NT2/D1 (cell line): ENCODE measurements around the gene LY6G5B.

Experiments used
- SUZ12 ChIP-seq: IDR thresholded peaks from 2 replicates; pipeline ENCODE4 v1.6.1; 2011; ENCODE audit not compliant: insufficient read length, insufficient read depth; ENCODE audit errors: extremely low read depth
- ZNF274 ChIP-seq: IDR thresholded peaks from 2 replicates; pipeline ENCODE4 v1.6.1; 2011; ENCODE audit warnings: mild to moderate bottlenecking, low read depth, low read length

DNA sequence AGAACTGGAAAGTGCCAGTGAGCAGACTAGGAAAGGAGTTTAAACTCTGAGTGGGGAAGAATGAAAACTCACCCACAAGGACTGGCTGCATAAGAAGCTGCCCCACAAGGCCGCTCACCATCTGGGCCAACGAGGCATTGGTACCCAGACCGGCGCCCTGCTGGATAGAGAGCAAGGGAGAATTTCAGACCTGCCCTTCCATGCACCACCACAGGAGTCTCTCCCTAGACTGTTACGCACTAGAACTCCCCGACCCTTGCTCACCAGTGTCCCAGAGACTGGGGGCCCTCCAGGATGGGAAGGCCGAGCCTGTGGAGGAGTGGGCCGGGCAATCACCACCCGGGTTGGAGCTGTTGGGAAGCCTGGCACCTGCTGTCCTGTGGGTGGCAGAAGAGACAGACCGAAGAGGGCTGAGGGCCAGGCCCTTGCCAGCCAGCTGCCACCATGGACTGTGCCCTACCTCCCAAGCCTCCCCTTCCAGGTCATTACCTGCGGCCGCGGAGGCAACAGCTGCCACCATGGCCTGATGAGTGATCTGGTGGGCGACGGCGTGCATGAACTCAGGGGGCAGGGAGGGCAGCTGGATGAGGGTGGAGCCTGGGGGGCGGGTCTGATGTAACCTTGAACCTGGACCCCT, 25.8 kb upstream of the LY6G5B start:
- no peak for TF ChIP-seq SUZ12
- TF ChIP-seq ZNF274, result no peak
